WTC11 (cell line): Measurements from ENCODE around the gene PAOX.

Experiments used
- CTCF ChIP-seq: fragments of 200-600 bp; IDR thresholded peaks from 2 replicates; pipeline ENCODE4 v1.8.0; 2022; ENCODE audit warnings: antibody characterized with exemption
- MAX ChIP-seq: sonication (generic); formaldehyde crosslinking; IDR thresholded peaks from 2 replicates; pipeline ENCODE4 v1.8.0; 2022; ENCODE audit warnings: mild to moderate bottlenecking, missing genetic modification reagents
- PRDM15 ChIP-seq: sonication (generic); formaldehyde crosslinking; IDR thresholded peaks from 2 replicates; pipeline ENCODE4 v1.8.0; 2022; ENCODE audit warnings: missing genetic modification reagents
- SP1 ChIP-seq: sonication (generic); formaldehyde crosslinking; conservative IDR thresholded peaks from 2 replicates; pipeline ENCODE4 v1.8.1; 2022; ENCODE audit warnings: missing genetic modification reagents

GRCh38 chr10:133390597-133391248 is 11.7 kb downstream of the PAOX start:
- TF ChIP-seq CTCF (no peak), SP1 (CRISPR knock-in tag) (no peak), MAX (CRISPR knock-in tag) (no peak), PRDM15 (no peak)
